PC-9 (cell line): ENCODE data around the gene RIPOR2.

ENCODE experiments used
- CTCF ChIP-seq: fragments of 200-600 bp; sonication (generic); conservative IDR thresholded peaks from 2 replicates; pipeline ENCODE4 v1.6.1; 2017; ENCODE audit warnings: mixed run types, antibody characterized with exemption, mild to moderate bottlenecking, moderate library complexity
- EZH2 ChIP-seq: fragments of 200-600 bp; sonication (generic); IDR thresholded peaks from 2 replicates; pipeline ENCODE4 v1.8.0; 2017; ENCODE audit warnings: antibody characterized with exemption, low read depth

GRCh38 chr6:24982231-24982630 lies 46.5 kb upstream of the RIPOR2 start:
- TF ChIP-seq CTCF (no peak), EZH2 (no peak)
